Smooth muscle cell (in vitro differentiated cells): ENCODE data around the gene WARS2. TPM values are rescaled to one million over a fixed set of nuclear protein-coding genes. Genes with fewer than 3 reads are reported as not detected.

Source experiments
- DNase-seq: peaks from one replicate; lab custom pipeline; 2025; ENCODE audit not compliant: unreplicated experiment; lab: John Stamatoyannopoulos, UW
- H2AFZ ChIP-seq: fragments of 200-600 bp; sonication (generic); 2 replicates; pipeline ENCODE4 v1.6.0; 2016; ENCODE audit warnings: antibody characterized with exemption, low read depth, mild to moderate bottlenecking
- H3F3A ChIP-seq: fragments of 200-600 bp; sonication (generic); 2 replicates; pipeline ENCODE4 v1.6.0; 2017; ENCODE audit warnings: antibody characterized with exemption, low read depth
- H3K27ac ChIP-seq: fragments of 200-600 bp; sonication (generic); 2 replicates; pipeline ENCODE4 v1.5.1; 2016; ENCODE audit warnings: low read depth, mild to moderate bottlenecking
- H3K27me3 ChIP-seq: fragments of 200-600 bp; sonication (generic); 2 replicates; pipeline ENCODE4 v1.6.1; 2016; ENCODE audit warnings: low read depth, mild to moderate bottlenecking
- H3K36me3 ChIP-seq: fragments of 200-600 bp; sonication (generic); 2 replicates; pipeline ENCODE4 v1.5.1; 2016; ENCODE audit warnings: low read depth
- H3K4me1 ChIP-seq: fragments of 200-600 bp; sonication (generic); 2 replicates; pipeline ENCODE4 v1.5.1; 2016; ENCODE audit warnings: low read depth
- H3K4me2 ChIP-seq: fragments of 200-600 bp; sonication (generic); 2 replicates; pipeline ENCODE4 v1.6.0; 2016; ENCODE audit warnings: mild to moderate bottlenecking
- H3K4me3 ChIP-seq: fragments of 200-600 bp; sonication (generic); 2 replicates; pipeline ENCODE4 v1.5.1; 2016; ENCODE audit warnings: mild to moderate bottlenecking
- H3K79me2 ChIP-seq: fragments of 200-600 bp; sonication (generic); 2 replicates; pipeline ENCODE4 v1.6.0; 2016; ENCODE audit warnings: low read depth, mild to moderate bottlenecking
- H3K9ac ChIP-seq: fragments of 200-600 bp; sonication (generic); 2 replicates; pipeline ENCODE4 v1.6.0; 2016; ENCODE audit warnings: low read depth
- H3K9me3 ChIP-seq: fragments of 200-600 bp; sonication (generic); replicated peaks from 2 replicates; pipeline ENCODE4 v1.5.1; 2016; ENCODE audit warnings: low read depth
- H4K20me1 ChIP-seq: fragments of 200-600 bp; sonication (generic); 2 replicates; pipeline ENCODE4 v1.6.0; 2016; ENCODE audit warnings: low read depth
- WGBS: methylation state at CpG from one replicate; pipeline ENCODE4 v1.1.7; 2016; ENCODE audit warnings: low lambda C conversion rate; 5-methylcytosine and 5-hydroxymethylcytosine counted together
- polyA plus RNA-seq: library from polyadenylated mRNA; unstranded; fragments of >200 nt; fragmentation: Nextera tagmentation; extraction: Ambion mirVana; gene quantifications from 2 replicates; pipeline ENCODE4 v1.2.1, GENCODE V29; 2016
- total RNA-seq: library from RNA; depleted of rRNA; stranded (reverse); fragments of >200 nt; gene quantifications from 2 replicates; pipeline ENCODE4 v1.2.3, GENCODE V29; 2014
- TF ChIP-seq, protein P1 (sequence below): fragments of 200-600 bp; sonication (generic); IDR thresholded peaks from 2 replicates; pipeline ENCODE4 v1.5.1; 2017; ENCODE audit warnings: borderline replicate concordance, mild to moderate bottlenecking, antibody characterized with exemption; ENCODE audit not compliant: insufficient read depth, poor library complexity, severe bottlenecking

Gene WARS2
- total and polyA plus RNA-seq, 2 experiments from 2014 or later: 5.9 to 9.6 TPM

DNA sequence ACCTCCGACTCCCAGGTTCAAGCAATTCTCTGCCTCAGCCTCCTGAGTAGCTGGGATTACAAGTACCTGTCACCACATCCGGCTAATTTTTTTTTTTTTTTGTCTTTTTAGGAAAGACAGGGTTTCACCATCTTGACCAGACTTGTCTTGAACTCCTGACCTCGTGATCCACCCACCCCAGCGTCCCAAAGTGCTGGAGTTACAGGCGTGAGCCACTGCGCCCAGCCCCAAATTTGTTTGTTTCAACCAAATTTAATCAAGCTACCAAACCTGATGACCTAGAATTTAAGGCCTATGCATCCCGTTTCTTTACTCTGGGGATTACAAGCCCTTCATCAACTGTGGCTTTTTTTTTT lies 94.0 kb downstream of the WARS2 start:
- Histone ChIP-seq H3K9ac (peak overlapping the region; percentile 89), H2AFZ (peak overlapping the region; percentile 4), H3K36me3 (peaks cover 2% of the 10 kb centered on the region), H3K4me3 (no peak overlapping the region), H3K4me1 (no peaks in the 10 kb centered on the region), H3F3A (no peaks in the 10 kb centered on the region), H3K27ac (peak overlapping the region; percentile 94), H3K79me2 (no peaks in the 10 kb centered on the region), H4K20me1 (no peaks in the 10 kb centered on the region), H3K4me2 (peak overlapping the region; percentile 78), H3K27me3 (no peaks in the 10 kb centered on the region), H3K9me3 (no peaks in the 10 kb centered on the region)
- WGBS: 76% methylated on average over 7 of the region's 7 CpGs
- no peak for DNase-seq
- TF ChIP-seq, protein P1, sequence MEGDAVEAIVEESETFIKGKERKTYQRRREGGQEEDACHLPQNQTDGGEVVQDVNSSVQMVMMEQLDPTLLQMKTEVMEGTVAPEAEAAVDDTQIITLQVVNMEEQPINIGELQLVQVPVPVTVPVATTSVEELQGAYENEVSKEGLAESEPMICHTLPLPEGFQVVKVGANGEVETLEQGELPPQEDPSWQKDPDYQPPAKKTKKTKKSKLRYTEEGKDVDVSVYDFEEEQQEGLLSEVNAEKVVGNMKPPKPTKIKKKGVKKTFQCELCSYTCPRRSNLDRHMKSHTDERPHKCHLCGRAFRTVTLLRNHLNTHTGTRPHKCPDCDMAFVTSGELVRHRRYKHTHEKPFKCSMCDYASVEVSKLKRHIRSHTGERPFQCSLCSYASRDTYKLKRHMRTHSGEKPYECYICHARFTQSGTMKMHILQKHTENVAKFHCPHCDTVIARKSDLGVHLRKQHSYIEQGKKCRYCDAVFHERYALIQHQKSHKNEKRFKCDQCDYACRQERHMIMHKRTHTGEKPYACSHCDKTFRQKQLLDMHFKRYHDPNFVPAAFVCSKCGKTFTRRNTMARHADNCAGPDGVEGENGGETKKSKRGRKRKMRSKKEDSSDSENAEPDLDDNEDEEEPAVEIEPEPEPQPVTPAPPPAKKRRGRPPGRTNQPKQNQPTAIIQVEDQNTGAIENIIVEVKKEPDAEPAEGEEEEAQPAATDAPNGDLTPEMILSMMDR: no peak

DNA sequence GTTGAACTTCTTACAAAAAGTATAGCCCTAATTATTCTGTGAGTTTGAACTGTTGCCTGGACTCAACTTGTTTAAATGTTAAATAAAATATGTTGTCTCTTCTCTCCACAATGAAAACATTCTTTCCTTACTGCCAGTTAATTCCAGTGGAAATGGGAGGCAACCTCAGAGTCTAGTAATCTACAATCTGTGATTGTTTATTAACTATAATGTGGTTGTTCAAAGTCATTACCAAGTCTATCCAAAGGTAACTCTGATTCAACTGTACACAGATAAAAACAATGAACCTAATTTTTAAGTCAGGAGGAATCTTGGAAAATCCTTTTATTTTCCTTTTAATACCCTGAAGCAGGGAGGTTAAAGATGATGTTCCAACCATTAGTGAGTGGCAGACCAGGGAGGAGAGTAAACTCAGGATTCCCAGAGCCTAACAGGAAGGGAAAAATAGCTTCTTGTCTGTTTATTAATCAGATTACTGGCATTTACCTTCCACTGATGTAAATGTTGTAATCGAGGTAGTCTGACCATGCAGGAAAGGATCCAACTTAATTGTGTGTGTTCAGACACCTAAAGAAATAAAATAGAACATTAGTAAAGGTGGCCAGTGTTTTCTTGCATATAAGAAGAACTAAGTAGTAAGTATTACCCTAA lies 95.2 kb downstream of the WARS2 start:
- no peaks in the 10 kb centered on the region for H4K20me1 ChIP-seq
- no peak overlapping the region for H3K4me3 ChIP-seq
- DNase-seq: no peak
- no peak overlapping the region for H3K9ac ChIP-seq
- no peak overlapping the region for H3K4me2 ChIP-seq
- no peaks in the 10 kb centered on the region for H3K79me2 ChIP-seq
- H3K27ac ChIP-seq: no peak overlapping the region
- no peaks in the 10 kb centered on the region for H3F3A ChIP-seq
- H3K4me1 ChIP-seq: no peaks in the 10 kb centered on the region
- TF ChIP-seq, protein P1: no peak
- peaks cover 2% of the 10 kb centered on the region for H3K36me3 ChIP-seq
- H3K9me3 ChIP-seq: no peaks in the 10 kb centered on the region
- WGBS: 90% methylated on average over 1 of the region's 1 CpG
- no peaks in the 10 kb centered on the region for H3K27me3 ChIP-seq
- no peak overlapping the region for H2AFZ ChIP-seq

DNA sequence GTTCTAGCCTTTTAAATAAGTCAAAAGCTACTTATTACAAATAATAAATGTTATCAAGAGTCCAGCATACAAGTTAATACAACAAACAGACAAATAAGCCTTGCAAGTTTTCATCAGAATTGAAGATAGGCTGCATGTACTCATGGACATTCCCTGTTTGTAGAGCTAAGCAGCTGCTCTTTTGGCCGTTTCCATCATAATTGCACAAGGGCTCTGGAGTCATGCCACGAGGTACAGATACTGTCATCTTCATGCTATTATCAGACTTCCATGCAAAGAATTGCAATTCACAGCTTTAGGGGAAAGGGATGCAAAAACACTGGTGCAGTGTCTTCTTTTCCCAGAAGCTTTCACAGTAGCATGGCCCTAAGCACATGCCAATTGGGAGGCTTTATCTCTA lies 99.5 kb downstream of the WARS2 start:
- Histone ChIP-seq H3K9me3 (no peaks in the 10 kb centered on the region), H3F3A (no peaks in the 10 kb centered on the region), H3K79me2 (no peaks in the 10 kb centered on the region), H3K36me3 (peaks cover 2% of the 10 kb centered on the region), H3K4me3 (no peak overlapping the region), H3K4me2 (no peak overlapping the region), H3K27me3 (no peaks in the 10 kb centered on the region), H4K20me1 (no peaks in the 10 kb centered on the region), H2AFZ (no peak overlapping the region), H3K9ac (no peak overlapping the region), H3K27ac (no peak overlapping the region), H3K4me1 (no peaks in the 10 kb centered on the region)
- 86% methylated on average over 2 of the region's 2 CpGs for WGBS
- no peak for DNase-seq
- TF ChIP-seq, protein P1: no peak

DNA sequence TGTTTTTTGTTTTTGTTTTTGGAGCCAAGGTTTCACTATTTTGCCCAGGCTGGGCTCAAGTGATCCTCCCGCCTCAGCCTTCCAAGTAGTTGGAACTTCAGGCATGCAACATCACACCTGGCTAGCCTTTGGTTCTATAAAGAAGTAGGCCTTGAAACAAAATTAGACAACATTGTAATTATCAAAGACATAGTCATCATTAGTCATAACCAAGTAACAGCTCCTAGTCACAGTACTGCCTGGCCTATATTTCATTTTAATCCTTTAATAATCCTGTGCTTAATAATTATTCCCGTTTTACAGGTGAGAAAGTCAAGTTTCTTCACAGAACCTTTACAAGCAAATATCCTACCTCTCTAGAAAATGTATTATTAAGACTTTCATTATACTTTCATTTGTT lies 100.0 kb downstream of the WARS2 start:
- Histone ChIP-seq H3K4me1 (no peaks in the 10 kb centered on the region), H3K36me3 (peaks cover 2% of the 10 kb centered on the region), H3K4me3 (no peak overlapping the region), H4K20me1 (no peaks in the 10 kb centered on the region), H2AFZ (no peak overlapping the region), H3K4me2 (no peak overlapping the region), H3K27me3 (no peaks in the 10 kb centered on the region), H3K79me2 (no peaks in the 10 kb centered on the region), H3K9me3 (no peaks in the 10 kb centered on the region), H3F3A (no peaks in the 10 kb centered on the region), H3K27ac (no peak overlapping the region), H3K9ac (no peak overlapping the region)
- TF ChIP-seq, protein P1: no peak
- no peak for DNase-seq
- 78% methylated on average over 2 of the region's 2 CpGs for WGBS
